Rectal smooth muscle tissue (tissue), 1 donor: ENCODE results near the gene TSHZ2.
A peak's percentile ranks its signal among the peaks of the same experiment; 100 is the strongest.

Experiments used
- H3K27ac ChIP-seq: one replicate; pipeline ENCODE4 v1.7.0; 2013; ENCODE audit warnings: low read depth, low read length, inconsistent platforms
- H3K27me3 ChIP-seq: one replicate; pipeline ENCODE4 v1.7.0; 2013; ENCODE audit warnings: low read length; ENCODE audit not compliant: control insufficient read depth, insufficient read depth
- H3K36me3 ChIP-seq: one replicate; pipeline ENCODE4 v1.7.0; 2013; ENCODE audit warnings: low read length; ENCODE audit not compliant: control insufficient read depth, insufficient read depth
- H3K4me1 ChIP-seq: one replicate; pipeline ENCODE4 v1.7.0; 2013; ENCODE audit warnings: low read length; ENCODE audit not compliant: control insufficient read depth, insufficient read depth
- H3K4me3 ChIP-seq: one replicate; pipeline ENCODE4 v1.7.0; 2013; ENCODE audit warnings: low read length
- H3K9ac ChIP-seq: one replicate; pipeline ENCODE4 v1.7.0; 2013; ENCODE audit warnings: low read length

TSHZ2 gene

GRCh38 chr20:53331151-53331973 is 359.2 kb downstream of the TSHZ2 start:
- peak overlapping the region; percentile 23 for H3K27ac ChIP-seq
- H3K36me3 ChIP-seq = no peaks in the 10 kb centered on the region
- no peak overlapping the region for H3K4me3 ChIP-seq
- H3K4me1 ChIP-seq = peaks cover 6% of the 10 kb centered on the region
- no peaks in the 10 kb centered on the region for H3K27me3 ChIP-seq
- H3K9ac ChIP-seq = no peak overlapping the region

- Histone ChIP-seq H3K4me1 (peaks cover 6% of the 10 kb centered on the region), H3K27me3 (no peaks in the 10 kb centered on the region), H3K27ac (no peak overlapping the region), H3K4me3 (no peak overlapping the region), H3K9ac (no peak overlapping the region), H3K36me3 (no peaks in the 10 kb centered on the region)
Observed at GRCh38 chr20:53332022-53332837, 360.1 kb downstream of the TSHZ2 start.

GRCh38 chr20:53334861-53335260 is 362.7 kb downstream of the TSHZ2 start:
- H3K4me1 ChIP-seq = peaks cover 6% of the 10 kb centered on the region
- H3K9ac ChIP-seq = no peak overlapping the region
- no peaks in the 10 kb centered on the region for H3K36me3 ChIP-seq
- H3K27ac ChIP-seq = no peak overlapping the region
- no peak overlapping the region for H3K4me3 ChIP-seq
- no peaks in the 10 kb centered on the region for H3K27me3 ChIP-seq

GRCh38 chr20:53335555-53335954 is 363.4 kb downstream of the TSHZ2 start:
- H3K9ac ChIP-seq = no peak overlapping the region
- no peaks in the 10 kb centered on the region for H3K36me3 ChIP-seq
- H3K27ac ChIP-seq = no peak overlapping the region
- H3K27me3 ChIP-seq = no peaks in the 10 kb centered on the region
- H3K4me1 ChIP-seq = peaks cover 6% of the 10 kb centered on the region
- H3K4me3 ChIP-seq = no peak overlapping the region

GRCh38 chr20:53336892-53337291 is 364.7 kb downstream of the TSHZ2 start:
- no peak overlapping the region for H3K27ac ChIP-seq
- H3K4me3 ChIP-seq = no peak overlapping the region
- no peaks in the 10 kb centered on the region for H3K27me3 ChIP-seq
- H3K4me1 ChIP-seq = no peaks in the 10 kb centered on the region
- H3K36me3 ChIP-seq = no peaks in the 10 kb centered on the region
- no peak overlapping the region for H3K9ac ChIP-seq

GRCh38 chr20:53337390-53338101 is 365.4 kb downstream of the TSHZ2 start:
- H3K27me3 ChIP-seq = no peaks in the 10 kb centered on the region
- no peak overlapping the region for H3K9ac ChIP-seq
- no peaks in the 10 kb centered on the region for H3K36me3 ChIP-seq
- no peaks in the 10 kb centered on the region for H3K4me1 ChIP-seq
- no peak overlapping the region for H3K4me3 ChIP-seq
- H3K27ac ChIP-seq = no peak overlapping the region

- Histone ChIP-seq H3K4me1 (no peaks in the 10 kb centered on the region), H3K9ac (no peak overlapping the region), H3K4me3 (no peak overlapping the region), H3K27ac (no peak overlapping the region), H3K27me3 (no peaks in the 10 kb centered on the region), H3K36me3 (no peaks in the 10 kb centered on the region)
Observed at GRCh38 chr20:53338716-53339115, 366.6 kb downstream of the TSHZ2 start.

GRCh38 chr20:53342429-53342828 is 370.3 kb downstream of the TSHZ2 start:
- Histone ChIP-seq H3K4me1 (no peaks in the 10 kb centered on the region), H3K27me3 (no peaks in the 10 kb centered on the region), H3K9ac (no peak overlapping the region), H3K36me3 (no peaks in the 10 kb centered on the region), H3K27ac (no peak overlapping the region), H3K4me3 (no peak overlapping the region)

- no peaks in the 10 kb centered on the region for H3K36me3 ChIP-seq
- no peaks in the 10 kb centered on the region for H3K27me3 ChIP-seq
- no peak overlapping the region for H3K27ac ChIP-seq
- no peaks in the 10 kb centered on the region for H3K4me1 ChIP-seq
- no peak overlapping the region for H3K4me3 ChIP-seq
- H3K9ac ChIP-seq = no peak overlapping the region
Observed at GRCh38 chr20:53343448-53343847, 371.3 kb downstream of the TSHZ2 start.

GRCh38 chr20:53344891-53345290 is 372.7 kb downstream of the TSHZ2 start:
- Histone ChIP-seq H3K36me3 (no peaks in the 10 kb centered on the region), H3K4me3 (no peak overlapping the region), H3K4me1 (no peaks in the 10 kb centered on the region), H3K27me3 (no peaks in the 10 kb centered on the region), H3K27ac (no peak overlapping the region), H3K9ac (no peak overlapping the region)

GRCh38 chr20:53345536-53346334 is 373.6 kb downstream of the TSHZ2 start:
- Histone ChIP-seq H3K27ac (no peak overlapping the region), H3K27me3 (no peaks in the 10 kb centered on the region), H3K36me3 (no peaks in the 10 kb centered on the region)

GRCh38 chr20:53346335-53346648 is 374.1 kb downstream of the TSHZ2 start:
- no peaks in the 10 kb centered on the region for H3K4me1 ChIP-seq
- H3K36me3 ChIP-seq = no peaks in the 10 kb centered on the region
- no peak overlapping the region for H3K4me3 ChIP-seq
- no peak overlapping the region for H3K9ac ChIP-seq
- H3K27ac ChIP-seq = no peak overlapping the region
- no peaks in the 10 kb centered on the region for H3K27me3 ChIP-seq

More at GRCh38 chr20:53345536-53346334, 373.6 kb downstream of the TSHZ2 start:
- no peak overlapping the region for H3K9ac ChIP-seq
- H3K4me1 ChIP-seq = no peaks in the 10 kb centered on the region
- H3K4me3 ChIP-seq = no peak overlapping the region
